ENCODE results near the gene TCF4.

DNA sequence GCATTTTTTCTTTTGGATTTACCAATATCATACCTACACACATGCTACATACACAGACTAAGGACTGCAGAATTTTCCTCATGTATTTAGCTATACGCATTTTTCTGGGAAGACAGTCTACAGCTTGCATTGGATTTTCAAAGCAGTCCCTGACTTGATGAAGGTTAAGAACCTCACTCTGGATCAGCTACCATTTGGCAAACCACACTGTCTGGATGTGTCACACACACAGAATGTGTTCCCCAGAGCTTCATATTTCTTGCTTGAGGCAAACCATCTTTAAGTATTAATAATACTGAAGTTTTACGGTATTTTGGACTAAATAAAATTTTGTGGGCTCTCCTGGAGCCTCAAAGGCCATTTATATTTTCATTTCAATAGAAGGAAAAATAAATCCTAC lies 102.3 kb downstream of the TCF4 start:
- TF ChIP-seq, protein P1, sequence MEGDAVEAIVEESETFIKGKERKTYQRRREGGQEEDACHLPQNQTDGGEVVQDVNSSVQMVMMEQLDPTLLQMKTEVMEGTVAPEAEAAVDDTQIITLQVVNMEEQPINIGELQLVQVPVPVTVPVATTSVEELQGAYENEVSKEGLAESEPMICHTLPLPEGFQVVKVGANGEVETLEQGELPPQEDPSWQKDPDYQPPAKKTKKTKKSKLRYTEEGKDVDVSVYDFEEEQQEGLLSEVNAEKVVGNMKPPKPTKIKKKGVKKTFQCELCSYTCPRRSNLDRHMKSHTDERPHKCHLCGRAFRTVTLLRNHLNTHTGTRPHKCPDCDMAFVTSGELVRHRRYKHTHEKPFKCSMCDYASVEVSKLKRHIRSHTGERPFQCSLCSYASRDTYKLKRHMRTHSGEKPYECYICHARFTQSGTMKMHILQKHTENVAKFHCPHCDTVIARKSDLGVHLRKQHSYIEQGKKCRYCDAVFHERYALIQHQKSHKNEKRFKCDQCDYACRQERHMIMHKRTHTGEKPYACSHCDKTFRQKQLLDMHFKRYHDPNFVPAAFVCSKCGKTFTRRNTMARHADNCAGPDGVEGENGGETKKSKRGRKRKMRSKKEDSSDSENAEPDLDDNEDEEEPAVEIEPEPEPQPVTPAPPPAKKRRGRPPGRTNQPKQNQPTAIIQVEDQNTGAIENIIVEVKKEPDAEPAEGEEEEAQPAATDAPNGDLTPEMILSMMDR (IDR thresholded peaks at IDR 0.05; ENCODE audit: low read length): no peak
- TF ChIP-seq EZH2 (optimal IDR thresholded peaks at IDR 0.05; ENCODE audit: low read depth, low read length): no peak
